GM20431 (cell line): Measurements from ENCODE around the gene MIDN.

Source experiments
- in situ Hi-C: fragments of 300-500 bp; cut with MseI, MboI; formaldehyde crosslinking; loops from one replicate; pipeline ENCODE4 v1.15.0; 2020; ENCODE audit warnings: low sequenced_read_pairs; ENCODE audit not compliant: unreplicated experiment

Gene MIDN

GRCh38 chr19:1288833-1289685, 40.7 kb downstream of the MIDN start:
- in situ Hi-C loops: loop anchor here (25.0 kb wide), 1 partner anchor 98 kb away; the partner anchor contains the start of gene NDUFS7

GRCh38 chr19:1289686-1290025, 41.3 kb downstream of the MIDN start:
- in situ Hi-C loops: loop anchor here (25.0 kb wide), 1 partner anchor 98 kb away; the partner anchor contains the start of gene NDUFS7

- in situ Hi-C loops: loop anchor here (25.0 kb wide), 1 partner anchor 97 kb away; the partner anchor contains the start of gene NDUFS7
Observed at GRCh38 chr19:1290196-1290702, 41.9 kb downstream of the MIDN start.

- in situ Hi-C loops: loop anchor here (25.0 kb wide), 1 partner anchor 96 kb away; the partner anchor contains the start of gene NDUFS7
Observed at GRCh38 chr19:1290703-1291651, 42.6 kb downstream of the MIDN start.

- in situ Hi-C loops: loop anchor here (25.0 kb wide), 1 partner anchor 95 kb away; the partner anchor contains the start of gene NDUFS7
Observed at GRCh38 chr19:1291761-1292418, 43.5 kb downstream of the MIDN start.

GRCh38 chr19:1292419-1293151, 44.2 kb downstream of the MIDN start:
- in situ Hi-C loops: loop anchor here (25.0 kb wide), 1 partner anchor 95 kb away; the partner anchor contains the start of gene NDUFS7

GRCh38 chr19:1293782-1294604, 45.6 kb downstream of the MIDN start:
- in situ Hi-C loops: loop anchor here (25.0 kb wide), 1 partner anchor 93 kb away; the partner anchor contains the start of gene NDUFS7

GRCh38 chr19:1294688-1295087, 46.3 kb downstream of the MIDN start:
- in situ Hi-C loops: loop anchor here (25.0 kb wide), 1 partner anchor 93 kb away; the partner anchor contains the start of gene NDUFS7

- in situ Hi-C loops: loop anchor here (25.0 kb wide), 1 partner anchor 92 kb away; the partner anchor contains the start of gene NDUFS7
Observed at GRCh38 chr19:1295169-1296012, 47.0 kb downstream of the MIDN start.

- in situ Hi-C loops: loop anchor here (25.0 kb wide), 1 partner anchor 91 kb away; the partner anchor contains the start of gene NDUFS7
Observed at GRCh38 chr19:1296078-1296477, 47.7 kb downstream of the MIDN start.

- in situ Hi-C loops: loop anchor here (25.0 kb wide), 1 partner anchor 91 kb away; the partner anchor contains the start of gene NDUFS7
Observed at GRCh38 chr19:1296575-1297271, 48.3 kb downstream of the MIDN start.

- in situ Hi-C loops: loop anchor here (25.0 kb wide), 1 partner anchor 89 kb away; the partner anchor contains the start of gene NDUFS7
Observed at GRCh38 chr19:1298235-1298634, 49.9 kb downstream of the MIDN start.

GRCh38 chr19:1299801-1300200, 51.4 kb downstream of the MIDN start:
- in situ Hi-C loops: loop anchor here (25.0 kb wide), 1 partner anchor 88 kb away; the partner anchor contains the start of gene NDUFS7

GRCh38 chr19:1300744-1301490, 52.5 kb downstream of the MIDN start:
- in situ Hi-C loops: no loop called here

- in situ Hi-C loops: no loop called here
Observed at GRCh38 chr19:1302533-1303239, 54.3 kb downstream of the MIDN start.
